ENCODE results near the gene PPAT. TPM values are rescaled to one million over a fixed set of nuclear protein-coding genes. Genes with fewer than 3 reads are reported as not detected.

The PPAT gene
- polyA plus RNA-seq, 3 donors, result 0.83 to 1.5 (median 1.4) TPM

DNA sequence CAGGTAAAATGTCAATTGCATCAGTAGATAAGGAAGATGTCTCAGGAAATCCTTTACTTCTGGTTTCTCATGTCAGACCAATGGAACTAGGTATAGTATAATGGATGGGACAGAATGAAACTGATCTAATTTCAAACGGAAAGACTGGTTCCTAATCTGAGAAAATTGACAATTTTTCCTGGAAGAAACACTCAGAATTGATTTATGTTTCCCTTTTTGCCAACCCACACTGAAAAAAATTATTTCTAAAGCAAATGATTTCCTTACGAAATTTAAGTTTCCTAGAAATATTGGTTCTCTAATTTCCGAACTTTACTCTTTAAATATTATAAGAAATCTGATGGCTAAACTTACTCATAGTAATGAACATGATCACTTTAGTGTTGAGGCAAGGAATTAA is 19.1 kb downstream of the PPAT start:
- no peak overlapping the region for H3K27ac Mint-ChIP-seq
- Histone ChIP-seq H2AFZ (ENCODE audit: insufficient read depth, low read depth, low read length, poor library complexity, severe bottlenecking) (no peak overlapping the region), H3K9ac (ENCODE audit: insufficient read depth, low read length, poor library complexity, severe bottlenecking) (no peak overlapping the region), H3K4me2 (replicated peaks; ENCODE audit: extremely low read depth, low read length, poor library complexity, severe bottlenecking) (no peak overlapping the region), H4K20me1 (ENCODE audit: insufficient read depth, low read length) (no peaks in the 10 kb centered on the region), H3K4me3 (replicated peaks in 1 of 3; ENCODE audit: low read depth in 2 of 3, low read length in 3 of 3) (no peak overlapping the region), H3K79me2 (ENCODE audit: insufficient read depth, low read length) (peaks cover 44% of the 10 kb centered on the region), H3K36me3 (replicated peaks in 1 of 2; ENCODE audit: control insufficient read depth in 1 of 2, insufficient read depth in 2 of 2, low read length in 2 of 2) (no peaks in the 10 kb centered on the region), H3K27ac (ENCODE audit: low read depth in 1 of 2, low read length in 2 of 2) (no peak overlapping the region), H3K27me3 (ENCODE audit: control insufficient read depth in 2 of 2, insufficient read depth in 2 of 2, low read length in 2 of 2) (no peaks in the 10 kb centered on the region), H3K9me3 (replicated peaks in 1 of 2; ENCODE audit: control insufficient read depth in 1 of 2, insufficient read depth in 1 of 2, low read length in 2 of 2) (no peaks in the 10 kb centered on the region), H3K4me1 (ENCODE audit: control insufficient read depth in 1 of 2, insufficient read depth in 2 of 2, low read length in 2 of 2) (no peaks in the 10 kb centered on the region)
- no peak for DNase-seq
- no peaks in the 10 kb centered on the region for H3K27me3 Mint-ChIP-seq (ENCODE audit: low read depth in 3 of 3)
- intact Hi-C loops (cut with micrococcal nuclease), result no loop called here
- H3K4me1 Mint-ChIP-seq, result peaks cover 7% of the 10 kb centered on the region
- H3K36me3 Mint-ChIP-seq, result no peaks in the 10 kb centered on the region
- H3K9me3 Mint-ChIP-seq, result no peaks in the 10 kb centered on the region
- H3K4me3 Mint-ChIP-seq, result no peak overlapping the region
- WGBS (ENCODE audit: insufficient coverage), result no CpG with 5 or more reads among the region's 3 CpGs
- TF ChIP-seq, protein P1, sequence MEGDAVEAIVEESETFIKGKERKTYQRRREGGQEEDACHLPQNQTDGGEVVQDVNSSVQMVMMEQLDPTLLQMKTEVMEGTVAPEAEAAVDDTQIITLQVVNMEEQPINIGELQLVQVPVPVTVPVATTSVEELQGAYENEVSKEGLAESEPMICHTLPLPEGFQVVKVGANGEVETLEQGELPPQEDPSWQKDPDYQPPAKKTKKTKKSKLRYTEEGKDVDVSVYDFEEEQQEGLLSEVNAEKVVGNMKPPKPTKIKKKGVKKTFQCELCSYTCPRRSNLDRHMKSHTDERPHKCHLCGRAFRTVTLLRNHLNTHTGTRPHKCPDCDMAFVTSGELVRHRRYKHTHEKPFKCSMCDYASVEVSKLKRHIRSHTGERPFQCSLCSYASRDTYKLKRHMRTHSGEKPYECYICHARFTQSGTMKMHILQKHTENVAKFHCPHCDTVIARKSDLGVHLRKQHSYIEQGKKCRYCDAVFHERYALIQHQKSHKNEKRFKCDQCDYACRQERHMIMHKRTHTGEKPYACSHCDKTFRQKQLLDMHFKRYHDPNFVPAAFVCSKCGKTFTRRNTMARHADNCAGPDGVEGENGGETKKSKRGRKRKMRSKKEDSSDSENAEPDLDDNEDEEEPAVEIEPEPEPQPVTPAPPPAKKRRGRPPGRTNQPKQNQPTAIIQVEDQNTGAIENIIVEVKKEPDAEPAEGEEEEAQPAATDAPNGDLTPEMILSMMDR (IDR thresholded peaks at IDR 0.05), result no peak

DNA sequence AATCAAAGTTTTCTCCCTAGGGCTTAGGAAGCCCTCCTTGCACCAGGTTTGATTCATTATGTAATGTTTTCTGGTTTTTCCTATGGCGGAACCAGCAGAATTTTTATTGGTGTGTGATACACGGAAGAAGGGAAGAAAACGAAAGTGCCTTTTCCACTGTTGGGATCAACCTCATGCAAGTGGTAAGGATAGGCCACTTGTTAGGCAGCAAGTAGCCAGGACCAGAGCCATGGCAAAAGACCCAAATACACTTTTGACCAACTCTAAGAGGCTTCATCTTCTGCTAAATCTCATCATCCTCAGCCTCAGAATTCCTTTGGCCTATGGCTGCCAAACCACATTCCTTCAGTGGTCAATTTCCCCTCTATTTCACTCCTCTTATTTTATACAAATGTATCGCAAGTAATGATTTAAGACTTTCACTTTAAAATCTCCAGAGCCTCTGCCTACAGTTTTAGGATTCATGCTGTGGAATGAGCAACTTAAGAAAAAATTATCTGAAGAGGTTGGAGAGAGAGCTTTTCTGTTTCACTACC is 21.2 kb downstream of the PPAT start:
- TF ChIP-seq, protein P1 (IDR thresholded peaks at IDR 0.05), result no peak
- no peak overlapping the region for H3K4me3 ChIP-seq (replicated peaks in 1 of 3; ENCODE audit: low read depth in 2 of 3, low read length in 3 of 3)

More for the DNA sequence above, 21.2 kb downstream of the PPAT start:
- no peak overlapping the region for H2AFZ ChIP-seq (ENCODE audit: insufficient read depth, low read depth, low read length, poor library complexity, severe bottlenecking)
- Mint-ChIP-seq H3K27ac (no peak overlapping the region), H3K9me3 (no peaks in the 10 kb centered on the region), H3K36me3 (no peaks in the 10 kb centered on the region), H3K4me3 (no peak overlapping the region), H3K27me3 (ENCODE audit: low read depth in 3 of 3) (no peaks in the 10 kb centered on the region), H3K4me1 (peaks cover 2% of the 10 kb centered on the region)
- H3K36me3 ChIP-seq (replicated peaks in 1 of 2; ENCODE audit: control insufficient read depth in 1 of 2, insufficient read depth in 2 of 2, low read length in 2 of 2), result no peaks in the 10 kb centered on the region
- no peak overlapping the region for H3K9ac ChIP-seq (ENCODE audit: insufficient read depth, low read length, poor library complexity, severe bottlenecking)
- peaks cover 33% of the 10 kb centered on the region for H3K79me2 ChIP-seq (ENCODE audit: insufficient read depth, low read length)
- no peaks in the 10 kb centered on the region for H3K9me3 ChIP-seq (replicated peaks in 1 of 2; ENCODE audit: control insufficient read depth in 1 of 2, insufficient read depth in 1 of 2, low read length in 2 of 2)
- DNase-seq, result no peak
- intact Hi-C loops (cut with micrococcal nuclease), result no loop called here
- no peaks in the 10 kb centered on the region for H3K4me1 ChIP-seq (ENCODE audit: control insufficient read depth in 1 of 2, insufficient read depth in 2 of 2, low read length in 2 of 2)
- H3K27me3 ChIP-seq (ENCODE audit: control insufficient read depth in 2 of 2, insufficient read depth in 2 of 2, low read length in 2 of 2), result no peaks in the 10 kb centered on the region
- H4K20me1 ChIP-seq (ENCODE audit: insufficient read depth, low read length), result no peaks in the 10 kb centered on the region
- no peak overlapping the region for H3K27ac ChIP-seq (ENCODE audit: low read depth in 1 of 2, low read length in 2 of 2)
- WGBS (ENCODE audit: insufficient coverage), result no CpG with 5 or more reads among the region's 4 CpGs
- no peak overlapping the region for H3K4me2 ChIP-seq (replicated peaks; ENCODE audit: extremely low read depth, low read length, poor library complexity, severe bottlenecking)

All from CD14-positive monocyte (primary cell).